Fibroblast of upper back skin (primary cell): Measurements from ENCODE around the gene GMCL2.

Experiments
- DNase-seq: peaks from one replicate; pipeline ENCODE4 v3.0.0-alpha.2; 2013

Gene GMCL2

GRCh38 chr5:178136990-178137389 lies 50.2 kb downstream of the GMCL2 start:
- no peak for DNase-seq
